Chondrocyte (in vitro differentiated cells): ENCODE data around the gene PTPRN2. TPM values are rescaled to one million over a fixed set of nuclear protein-coding genes. Genes with fewer than 3 reads are reported as not detected.

Source experiments
- DNase-seq: peaks from one replicate; pipeline ENCODE4 v3.0.0; 2021; ENCODE audit warnings: mixed read lengths, low spot score
- H3K27ac Mint-ChIP-seq: one replicate; pipeline ENCODE4 v1.8.0; 2021; ENCODE audit warnings: mild to moderate bottlenecking, moderate library complexity, mixed read lengths; ENCODE audit not compliant: unreplicated experiment
- H3K27me3 Mint-ChIP-seq: 2 replicates; pipeline ENCODE4 v1.8.0; 2021; ENCODE audit warnings: low read depth, mixed read lengths
- H3K36me3 Mint-ChIP-seq: 2 replicates; pipeline ENCODE4 v1.8.0; 2021; ENCODE audit warnings: low read depth, mixed read lengths
- H3K4me1 Mint-ChIP-seq: 2 replicates; pipeline ENCODE4 v1.8.0; 2021; ENCODE audit warnings: low read depth, mild to moderate bottlenecking, mixed read lengths
- H3K4me3 Mint-ChIP-seq: one replicate; pipeline ENCODE4 v1.8.0; 2021; ENCODE audit warnings: mild to moderate bottlenecking, moderate library complexity, mixed read lengths; ENCODE audit not compliant: unreplicated experiment
- H3K9me3 Mint-ChIP-seq: 2 replicates; pipeline ENCODE4 v1.8.0; 2021; ENCODE audit warnings: low read depth, mixed read lengths
- total RNA-seq: library from RNA; stranded (reverse); gene quantifications from 3 replicates; pipeline ENCODE4 v1.2.1, GENCODE V29; 2021
- TF ChIP-seq, protein P1 (sequence below): fragments of 200-600 bp; sonication (generic); IDR thresholded peaks from 2 replicates; pipeline ENCODE4 v1.5.0; 2021; ENCODE audit warnings: antibody characterized with exemption, mild to moderate bottlenecking, moderate library complexity

PTPRN2 gene
- total RNA-seq, 1 donor from 2014 or later, result 0.30 TPM

DNA sequence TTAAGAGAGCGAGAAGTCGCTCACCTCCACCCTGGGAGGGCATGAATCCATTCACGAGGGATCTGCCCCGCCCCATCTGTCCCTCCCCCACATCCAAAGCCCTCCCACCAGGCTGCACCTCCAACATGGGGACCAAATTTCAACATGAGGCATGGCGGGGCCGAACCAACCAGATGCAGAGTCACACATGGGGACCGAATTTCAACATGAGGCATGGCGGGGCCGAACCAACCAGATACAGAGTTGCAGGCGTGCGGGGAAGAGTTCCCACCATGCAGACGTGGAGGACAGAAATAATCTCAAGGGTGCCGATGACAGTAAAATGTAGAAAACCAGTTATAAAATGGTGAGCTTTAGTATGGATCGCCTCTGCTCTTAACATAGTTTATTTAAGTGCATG, 686.5 kb downstream of the PTPRN2 start:
- Mint-ChIP-seq H3K9me3 (peaks cover 5% of the 10 kb centered on the region), H3K4me3 (no peak overlapping the region), H3K4me1 (no peaks in the 10 kb centered on the region), H3K27me3 (no peaks in the 10 kb centered on the region), H3K36me3 (no peaks in the 10 kb centered on the region), H3K27ac (no peak overlapping the region)
- no peak for DNase-seq
- TF ChIP-seq, protein P1, sequence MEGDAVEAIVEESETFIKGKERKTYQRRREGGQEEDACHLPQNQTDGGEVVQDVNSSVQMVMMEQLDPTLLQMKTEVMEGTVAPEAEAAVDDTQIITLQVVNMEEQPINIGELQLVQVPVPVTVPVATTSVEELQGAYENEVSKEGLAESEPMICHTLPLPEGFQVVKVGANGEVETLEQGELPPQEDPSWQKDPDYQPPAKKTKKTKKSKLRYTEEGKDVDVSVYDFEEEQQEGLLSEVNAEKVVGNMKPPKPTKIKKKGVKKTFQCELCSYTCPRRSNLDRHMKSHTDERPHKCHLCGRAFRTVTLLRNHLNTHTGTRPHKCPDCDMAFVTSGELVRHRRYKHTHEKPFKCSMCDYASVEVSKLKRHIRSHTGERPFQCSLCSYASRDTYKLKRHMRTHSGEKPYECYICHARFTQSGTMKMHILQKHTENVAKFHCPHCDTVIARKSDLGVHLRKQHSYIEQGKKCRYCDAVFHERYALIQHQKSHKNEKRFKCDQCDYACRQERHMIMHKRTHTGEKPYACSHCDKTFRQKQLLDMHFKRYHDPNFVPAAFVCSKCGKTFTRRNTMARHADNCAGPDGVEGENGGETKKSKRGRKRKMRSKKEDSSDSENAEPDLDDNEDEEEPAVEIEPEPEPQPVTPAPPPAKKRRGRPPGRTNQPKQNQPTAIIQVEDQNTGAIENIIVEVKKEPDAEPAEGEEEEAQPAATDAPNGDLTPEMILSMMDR, result no peak

DNA sequence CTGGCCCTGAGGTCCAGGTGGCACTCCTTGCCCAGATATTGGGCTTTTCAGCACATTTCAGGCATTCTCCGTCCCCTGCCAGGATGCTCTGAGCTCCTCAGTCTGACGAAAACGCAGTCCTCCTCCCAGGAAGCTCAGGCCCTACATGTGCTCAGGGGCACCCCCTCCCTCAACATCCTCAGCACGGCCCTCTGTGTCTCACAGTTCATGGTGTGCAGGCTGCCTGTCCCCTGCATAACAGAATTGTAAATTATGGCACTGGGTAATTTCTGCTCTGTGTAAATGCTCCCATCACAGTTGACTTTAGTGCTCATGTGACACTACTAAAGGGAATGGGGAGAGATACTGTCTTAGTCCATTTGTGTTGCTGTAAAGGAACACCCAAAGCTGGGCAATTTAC, 687.1 kb downstream of the PTPRN2 start:
- H3K9me3 Mint-ChIP-seq, result peaks cover 5% of the 10 kb centered on the region
- H3K36me3 Mint-ChIP-seq, result no peaks in the 10 kb centered on the region

DNA sequence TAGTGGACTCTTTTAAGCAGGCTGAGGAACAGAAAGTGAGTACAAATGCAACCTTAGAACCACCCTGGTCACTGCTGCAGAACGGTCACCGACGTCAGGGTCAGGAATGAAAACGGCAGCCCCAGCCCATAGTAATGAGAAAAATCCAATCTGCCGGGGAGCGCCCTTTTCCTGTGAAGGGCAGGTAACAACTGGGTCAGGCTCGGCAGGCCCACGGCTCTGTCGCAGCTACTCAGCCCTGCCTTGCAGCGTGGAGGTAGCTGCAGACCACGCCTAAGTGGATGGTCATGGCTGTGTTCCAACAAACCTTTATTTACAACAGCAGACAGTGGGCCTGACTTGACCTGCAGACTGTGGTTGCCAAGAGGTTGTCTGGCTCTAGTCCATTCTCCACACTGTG, 687.6 kb downstream of the PTPRN2 start:
- peak; percentile 69 for DNase-seq
- Mint-ChIP-seq H3K4me3 (no peak overlapping the region), H3K9me3 (peaks cover 5% of the 10 kb centered on the region), H3K4me1 (no peaks in the 10 kb centered on the region), H3K27ac (no peak overlapping the region), H3K36me3 (no peaks in the 10 kb centered on the region), H3K27me3 (no peaks in the 10 kb centered on the region)
- TF ChIP-seq, protein P1, result no peak

More for the DNA sequence above, 687.1 kb downstream of the PTPRN2 start:
- Mint-ChIP-seq H3K27me3 (no peaks in the 10 kb centered on the region), H3K4me3 (no peak overlapping the region), H3K27ac (no peak overlapping the region), H3K4me1 (no peaks in the 10 kb centered on the region)
- TF ChIP-seq, protein P1, result no peak
- DNase-seq, result no peak

DNA sequence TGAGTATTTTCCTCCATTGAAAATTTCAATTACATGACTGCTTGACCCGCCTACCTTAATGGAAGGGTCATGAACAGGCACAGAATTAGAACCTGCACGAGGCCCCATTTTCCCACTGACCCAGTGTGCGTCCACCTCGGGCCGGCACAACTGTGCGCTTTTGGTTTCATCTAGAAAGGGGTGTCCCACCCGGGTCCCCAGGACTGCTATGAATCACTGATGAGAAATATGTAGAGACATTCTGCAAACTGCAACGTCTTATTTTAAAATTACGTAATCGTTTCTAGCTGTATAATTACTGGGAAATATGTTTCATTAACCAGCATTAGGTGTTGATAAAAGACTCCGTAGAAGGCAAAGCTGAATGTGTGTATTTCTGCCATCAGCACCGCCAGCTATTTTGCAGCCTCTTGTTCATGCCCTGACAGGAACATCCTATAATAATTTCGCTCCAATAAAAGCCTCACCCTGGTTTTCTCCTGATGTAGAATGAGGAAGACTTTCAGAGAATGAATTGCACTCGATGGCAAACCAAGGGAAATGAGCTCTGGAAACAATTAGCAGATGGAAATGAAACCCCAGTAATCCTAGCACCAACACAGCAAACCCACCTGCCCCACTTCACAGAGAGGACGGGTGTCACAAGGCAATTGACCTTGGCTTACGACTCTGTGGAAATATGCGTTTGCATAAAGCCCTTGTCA, 688.7 kb downstream of the PTPRN2 start:
- Mint-ChIP-seq H3K4me3 (no peak overlapping the region), H3K9me3 (peaks cover 5% of the 10 kb centered on the region)

DNA sequence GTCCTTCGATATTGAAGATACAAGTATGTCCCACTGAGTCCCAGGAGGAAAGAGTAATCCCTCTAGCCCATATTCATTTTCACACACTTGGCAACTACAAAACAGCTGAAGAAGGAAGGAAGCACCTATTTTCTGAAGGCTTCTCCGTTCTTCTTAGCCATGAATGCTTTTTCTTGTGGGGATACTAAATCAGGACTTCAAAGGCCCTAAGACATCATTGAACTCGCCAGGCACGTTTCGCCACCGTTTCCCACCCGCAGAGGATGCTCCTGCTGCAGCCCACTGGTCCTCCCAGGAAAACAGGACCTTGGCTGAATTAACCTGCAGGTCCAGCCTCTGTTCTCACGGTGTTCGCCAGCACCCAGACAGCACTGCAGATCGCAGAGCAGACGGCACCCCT, 689.4 kb downstream of the PTPRN2 start:
- no peaks in the 10 kb centered on the region for H3K27me3 Mint-ChIP-seq
- H3K27ac Mint-ChIP-seq, result no peak overlapping the region
- H3K9me3 Mint-ChIP-seq, result peaks cover 5% of the 10 kb centered on the region
- TF ChIP-seq, protein P1, result no peak
- H3K36me3 Mint-ChIP-seq, result no peaks in the 10 kb centered on the region
- no peak overlapping the region for H3K4me3 Mint-ChIP-seq
- no peaks in the 10 kb centered on the region for H3K4me1 Mint-ChIP-seq
- DNase-seq, result peak; percentile 68

More for the DNA sequence above, 688.7 kb downstream of the PTPRN2 start:
- TF ChIP-seq, protein P1, result no peak
- no peak for DNase-seq
- Mint-ChIP-seq H3K36me3 (no peaks in the 10 kb centered on the region), H3K27ac (no peak overlapping the region), H3K27me3 (no peaks in the 10 kb centered on the region), H3K4me1 (no peaks in the 10 kb centered on the region)
